Measurements from ENCODE around the gene TREX2. TPM values are rescaled to one million over a fixed set of nuclear protein-coding genes. Genes with fewer than 3 reads are reported as not detected.

TREX2 gene
- total and polyA plus RNA-seq, 2 experiments from 2014 or later: 0.60 to 1.3 TPM

GRCh38 chrX:153477364-153477857, 31.6 kb upstream of the TREX2 start:
- TF ChIP-seq CTCF (IDR thresholded peaks at IDR 0.05; ENCODE audit: poor library complexity) (no peak), EZH2phosphoT487 (IDR thresholded peaks at IDR 0.05; ENCODE audit: low read depth, severe bottlenecking, unreplicated experiment) (no peak), EZH2 (IDR thresholded peaks at IDR 0.05; ENCODE audit: borderline replicate concordance) (no peak)
- H3K4me3 ChIP-seq: no peak overlapping the region
- no peak for DNase-seq (ENCODE audit: low spot score)
- no peaks in the 10 kb centered on the region for H3K79me2 ChIP-seq
- no peaks in the 10 kb centered on the region for H3K36me3 ChIP-seq (replicated peaks; ENCODE audit: insufficient read depth, low read depth)
- no peaks in the 10 kb centered on the region for H3K9me2 ChIP-seq (replicated peaks; ENCODE audit: insufficient read depth)
- H3K4me1 ChIP-seq (ENCODE audit: insufficient read depth): peaks cover 11% of the 10 kb centered on the region
- H3K27me3 ChIP-seq: no peaks in the 10 kb centered on the region
- H4K20me1 ChIP-seq (ENCODE audit: insufficient read depth, poor library complexity, severe bottlenecking): no peaks in the 10 kb centered on the region
- H3K4me2 ChIP-seq: peak overlapping the region; percentile 32
- no peaks in the 10 kb centered on the region for H3K9me3 ChIP-seq (ENCODE audit: low read depth)
- H3K27ac ChIP-seq: peak overlapping the region; percentile 95
- WGBS (ENCODE audit: low lambda C conversion rate, missing lambda C conversion rate): 62% methylated on average over 10 of the region's 11 CpGs
- H2AFZ ChIP-seq: no peak overlapping the region

- no peak overlapping the region for H3K4me3 ChIP-seq
- peak overlapping the region; percentile 95 for H3K27ac ChIP-seq
- no peaks in the 10 kb centered on the region for H3K9me2 ChIP-seq (replicated peaks; ENCODE audit: insufficient read depth)
- H3K9me3 ChIP-seq (ENCODE audit: low read depth): no peaks in the 10 kb centered on the region
- H3K79me2 ChIP-seq: no peaks in the 10 kb centered on the region
- H3K4me1 ChIP-seq (ENCODE audit: insufficient read depth): peaks cover 11% of the 10 kb centered on the region
- 59% methylated on average over 15 of the region's 16 CpGs for WGBS (ENCODE audit: low lambda C conversion rate, missing lambda C conversion rate)
- H3K27me3 ChIP-seq: no peaks in the 10 kb centered on the region
- H4K20me1 ChIP-seq (ENCODE audit: insufficient read depth, poor library complexity, severe bottlenecking): no peaks in the 10 kb centered on the region
- peak overlapping the region; percentile 62 for H3K4me2 ChIP-seq
- no peak overlapping the region for H2AFZ ChIP-seq
- TF ChIP-seq EZH2phosphoT487 (IDR thresholded peaks at IDR 0.05; ENCODE audit: low read depth, severe bottlenecking, unreplicated experiment) (no peak), EZH2 (IDR thresholded peaks at IDR 0.05; ENCODE audit: borderline replicate concordance) (no peak), CTCF (IDR thresholded peaks at IDR 0.05; ENCODE audit: poor library complexity) (no peak)
- peak; percentile 68 for DNase-seq (ENCODE audit: low spot score)
- no peaks in the 10 kb centered on the region for H3K36me3 ChIP-seq (replicated peaks; ENCODE audit: insufficient read depth, low read depth)
These were observed 31.0 kb upstream of the TREX2 start for GRCh38 chrX:153476666-153477363.

GRCh38 chrX:153475751-153476281, 30.0 kb upstream of the TREX2 start:
- DNase-seq (ENCODE audit: low spot score): no peak
- 83% methylated on average over 10 of the region's 11 CpGs for WGBS (ENCODE audit: low lambda C conversion rate, missing lambda C conversion rate)
- no peaks in the 10 kb centered on the region for H3K27me3 ChIP-seq
- no peak overlapping the region for H2AFZ ChIP-seq
- no peak overlapping the region for H3K4me3 ChIP-seq
- H4K20me1 ChIP-seq (ENCODE audit: insufficient read depth, poor library complexity, severe bottlenecking): no peaks in the 10 kb centered on the region
- peak overlapping the region; percentile 95 for H3K27ac ChIP-seq
- no peaks in the 10 kb centered on the region for H3K36me3 ChIP-seq (replicated peaks; ENCODE audit: insufficient read depth, low read depth)
- no peaks in the 10 kb centered on the region for H3K9me2 ChIP-seq (replicated peaks; ENCODE audit: insufficient read depth)
- peaks cover 11% of the 10 kb centered on the region for H3K4me1 ChIP-seq (ENCODE audit: insufficient read depth)
- TF ChIP-seq EZH2phosphoT487 (IDR thresholded peaks at IDR 0.05; ENCODE audit: low read depth, severe bottlenecking, unreplicated experiment) (no peak), CTCF (IDR thresholded peaks at IDR 0.05; ENCODE audit: poor library complexity) (no peak), EZH2 (IDR thresholded peaks at IDR 0.05; ENCODE audit: borderline replicate concordance) (no peak)
- no peaks in the 10 kb centered on the region for H3K79me2 ChIP-seq
- H3K4me2 ChIP-seq: no peak overlapping the region
- H3K9me3 ChIP-seq (ENCODE audit: low read depth): no peaks in the 10 kb centered on the region

Measured in hepatocyte (in vitro differentiated cells).